Loucy (cell line): Measurements from ENCODE around the gene BMX.

Experiments used
- EZH2phosphoT487 ChIP-seq: fragments of 200-600 bp; IDR thresholded peaks from 2 replicates; pipeline ENCODE4 v1.6.1; 2018; ENCODE audit warnings: antibody characterized with exemption, mild to moderate bottlenecking, moderate library complexity, borderline replicate concordance
- TF ChIP-seq, protein P1 (sequence below): fragments of 200-600 bp; sonication (generic); conservative IDR thresholded peaks from 2 replicates; pipeline ENCODE4 v1.5.1; 2014; ENCODE audit warnings: mild to moderate bottlenecking, antibody characterized with exemption, low read length

DNA sequence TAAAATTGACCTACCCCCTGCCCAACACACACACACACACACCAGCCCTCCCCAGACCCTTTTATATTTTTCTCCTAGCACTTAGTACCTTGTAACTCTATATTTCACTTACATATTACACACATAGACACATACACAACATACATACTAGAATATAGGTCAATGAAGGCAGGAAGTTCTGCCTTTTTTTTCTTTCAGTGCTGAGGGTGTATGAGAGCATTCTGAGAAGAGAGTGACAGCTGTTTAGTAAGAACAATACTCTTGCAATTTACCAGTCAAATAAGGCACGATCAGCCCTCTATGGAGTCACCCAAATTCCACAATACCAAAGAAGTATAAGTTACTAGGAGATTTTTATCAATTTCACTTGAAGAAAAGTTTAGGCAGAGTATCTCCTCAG, 66.7 kb downstream of the BMX start:
- TF ChIP-seq, protein P1, sequence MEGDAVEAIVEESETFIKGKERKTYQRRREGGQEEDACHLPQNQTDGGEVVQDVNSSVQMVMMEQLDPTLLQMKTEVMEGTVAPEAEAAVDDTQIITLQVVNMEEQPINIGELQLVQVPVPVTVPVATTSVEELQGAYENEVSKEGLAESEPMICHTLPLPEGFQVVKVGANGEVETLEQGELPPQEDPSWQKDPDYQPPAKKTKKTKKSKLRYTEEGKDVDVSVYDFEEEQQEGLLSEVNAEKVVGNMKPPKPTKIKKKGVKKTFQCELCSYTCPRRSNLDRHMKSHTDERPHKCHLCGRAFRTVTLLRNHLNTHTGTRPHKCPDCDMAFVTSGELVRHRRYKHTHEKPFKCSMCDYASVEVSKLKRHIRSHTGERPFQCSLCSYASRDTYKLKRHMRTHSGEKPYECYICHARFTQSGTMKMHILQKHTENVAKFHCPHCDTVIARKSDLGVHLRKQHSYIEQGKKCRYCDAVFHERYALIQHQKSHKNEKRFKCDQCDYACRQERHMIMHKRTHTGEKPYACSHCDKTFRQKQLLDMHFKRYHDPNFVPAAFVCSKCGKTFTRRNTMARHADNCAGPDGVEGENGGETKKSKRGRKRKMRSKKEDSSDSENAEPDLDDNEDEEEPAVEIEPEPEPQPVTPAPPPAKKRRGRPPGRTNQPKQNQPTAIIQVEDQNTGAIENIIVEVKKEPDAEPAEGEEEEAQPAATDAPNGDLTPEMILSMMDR, result no peak
- no peak for TF ChIP-seq EZH2phosphoT487
